Measurements from ENCODE around the gene SPINK13.
"Not testable (repeated sequence)": the region's sequence is repeated elsewhere in the genome, so short reads cannot be mapped to it uniquely, and the experiment has no call there.

The SPINK13 gene

DNA sequence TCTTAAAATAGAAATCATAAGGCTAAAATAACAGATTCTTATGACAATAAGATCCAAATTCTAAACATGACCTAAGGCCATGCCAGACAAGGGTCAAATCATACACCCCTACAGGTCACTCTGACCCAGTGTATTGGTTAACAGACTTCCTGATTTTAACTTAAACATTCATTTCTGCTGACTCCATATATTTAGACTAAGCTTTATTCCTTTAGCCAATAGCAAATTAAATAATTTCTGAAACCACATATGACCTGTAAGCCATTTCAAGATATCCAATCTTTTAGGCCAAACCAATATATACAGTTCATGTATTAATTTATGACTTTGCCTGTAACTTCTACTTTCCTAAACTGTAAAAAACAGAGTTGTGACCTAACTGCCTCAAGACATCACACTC is 7.4 kb upstream of the SPINK13 start:
- Histone ChIP-seq H4K20me1 (ENCODE audit: insufficient read depth, low read length) (no peaks in the 10 kb centered on the region), H3F3A (ENCODE audit: insufficient read depth, low read length) (no peaks in the 10 kb centered on the region), H3K9ac (ENCODE audit: low read length) (no peak overlapping the region), H3K4me3 (ENCODE audit: low read length) (no peak overlapping the region), H3K27me3 (replicated peaks; ENCODE audit: insufficient read depth, low read length) (no peaks in the 10 kb centered on the region), H3K9me2 (replicated peaks; ENCODE audit: insufficient read depth, low read length) (no peaks in the 10 kb centered on the region), H3K4me1 (ENCODE audit: low read length) (no peaks in the 10 kb centered on the region), H3K9me3 (replicated peaks; ENCODE audit: insufficient read depth, low read length) (no peaks in the 10 kb centered on the region), H3K79me2 (ENCODE audit: low read length) (no peaks in the 10 kb centered on the region), H2AFZ (ENCODE audit: low read length) (no peak overlapping the region), H3K4me2 (ENCODE audit: low read depth, low read length) (no peak overlapping the region), H3K36me3 (replicated peaks; ENCODE audit: insufficient read depth, low read length) (no peaks in the 10 kb centered on the region), H3K27ac (ENCODE audit: low read length) (no peak overlapping the region)
- no peak for DNase-seq
- no peak for TF ChIP-seq EZH2phosphoT487 (IDR thresholded peaks at IDR 0.05; ENCODE audit: low read length)
- TF ChIP-seq, protein P1, sequence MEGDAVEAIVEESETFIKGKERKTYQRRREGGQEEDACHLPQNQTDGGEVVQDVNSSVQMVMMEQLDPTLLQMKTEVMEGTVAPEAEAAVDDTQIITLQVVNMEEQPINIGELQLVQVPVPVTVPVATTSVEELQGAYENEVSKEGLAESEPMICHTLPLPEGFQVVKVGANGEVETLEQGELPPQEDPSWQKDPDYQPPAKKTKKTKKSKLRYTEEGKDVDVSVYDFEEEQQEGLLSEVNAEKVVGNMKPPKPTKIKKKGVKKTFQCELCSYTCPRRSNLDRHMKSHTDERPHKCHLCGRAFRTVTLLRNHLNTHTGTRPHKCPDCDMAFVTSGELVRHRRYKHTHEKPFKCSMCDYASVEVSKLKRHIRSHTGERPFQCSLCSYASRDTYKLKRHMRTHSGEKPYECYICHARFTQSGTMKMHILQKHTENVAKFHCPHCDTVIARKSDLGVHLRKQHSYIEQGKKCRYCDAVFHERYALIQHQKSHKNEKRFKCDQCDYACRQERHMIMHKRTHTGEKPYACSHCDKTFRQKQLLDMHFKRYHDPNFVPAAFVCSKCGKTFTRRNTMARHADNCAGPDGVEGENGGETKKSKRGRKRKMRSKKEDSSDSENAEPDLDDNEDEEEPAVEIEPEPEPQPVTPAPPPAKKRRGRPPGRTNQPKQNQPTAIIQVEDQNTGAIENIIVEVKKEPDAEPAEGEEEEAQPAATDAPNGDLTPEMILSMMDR (IDR thresholded peaks at IDR 0.05; ENCODE audit: low read length), result no peak
- no peak for TF ChIP-seq EZH2 (optimal IDR thresholded peaks at IDR 0.05; ENCODE audit: low read depth, low read length)

DNA sequence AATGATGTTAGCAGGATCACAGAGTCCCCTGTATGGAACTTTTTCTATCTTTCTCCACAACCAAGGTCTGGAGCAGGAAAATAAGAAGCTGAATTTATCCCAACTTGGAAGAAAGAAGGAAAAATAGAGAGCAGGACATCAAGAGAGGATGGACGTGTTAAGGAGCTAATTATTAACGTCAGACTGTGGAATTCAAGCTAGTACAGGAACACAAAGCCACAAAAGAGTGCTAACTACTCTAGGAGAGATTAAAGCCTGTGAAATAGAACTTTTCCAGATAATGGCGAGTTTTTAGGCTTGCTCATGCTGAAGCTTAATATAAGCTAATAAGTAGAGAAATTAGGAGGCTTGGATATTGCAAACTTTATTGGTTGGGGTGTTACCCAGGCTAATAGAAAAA is 632 bp upstream of the SPINK13 start:
- Histone ChIP-seq H3F3A (ENCODE audit: insufficient read depth, low read length) (no peaks in the 10 kb centered on the region), H3K9me3 (replicated peaks; ENCODE audit: insufficient read depth, low read length) (no peaks in the 10 kb centered on the region), H3K27ac (ENCODE audit: low read length) (no peak overlapping the region), H3K79me2 (ENCODE audit: low read length) (no peaks in the 10 kb centered on the region), H3K9me2 (replicated peaks; ENCODE audit: insufficient read depth, low read length) (no peaks in the 10 kb centered on the region), H3K9ac (ENCODE audit: low read length) (no peak overlapping the region), H3K27me3 (replicated peaks; ENCODE audit: insufficient read depth, low read length) (no peaks in the 10 kb centered on the region), H3K4me1 (ENCODE audit: low read length) (no peaks in the 10 kb centered on the region), H4K20me1 (ENCODE audit: insufficient read depth, low read length) (no peaks in the 10 kb centered on the region), H2AFZ (ENCODE audit: low read length) (no peak overlapping the region), H3K4me2 (ENCODE audit: low read depth, low read length) (no peak overlapping the region), H3K36me3 (replicated peaks; ENCODE audit: insufficient read depth, low read length) (no peaks in the 10 kb centered on the region), H3K4me3 (ENCODE audit: low read length) (no peak overlapping the region)
- no peak for DNase-seq
- TF ChIP-seq, protein P1 (IDR thresholded peaks at IDR 0.05; ENCODE audit: low read length), result no peak
- TF ChIP-seq EZH2 (optimal IDR thresholded peaks at IDR 0.05; ENCODE audit: low read depth, low read length) (no peak), EZH2phosphoT487 (IDR thresholded peaks at IDR 0.05; ENCODE audit: low read length) (no peak)

DNA sequence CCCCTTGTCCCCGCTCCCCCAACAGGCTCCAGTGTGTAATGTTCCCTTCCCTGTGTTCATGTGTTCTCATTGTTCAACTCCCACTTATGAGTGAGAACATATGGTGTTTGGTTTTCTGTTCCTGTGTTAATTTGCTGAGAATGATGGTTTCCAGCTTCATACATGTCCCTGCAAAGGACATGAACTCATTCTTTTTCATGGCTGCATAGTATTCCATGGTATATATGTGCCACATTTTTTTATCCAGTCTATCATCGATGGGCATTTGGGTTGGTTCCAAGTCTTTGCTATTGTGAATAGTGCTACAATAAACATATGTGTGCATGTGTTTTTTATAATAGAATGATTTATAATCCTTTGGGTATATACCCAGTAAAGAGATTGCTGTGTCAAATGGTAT is 6.5 kb downstream of the SPINK13 start:
- H2AFZ ChIP-seq (ENCODE audit: low read length); H3K9me2 ChIP-seq (replicated peaks; ENCODE audit: insufficient read depth, low read length); H3F3A ChIP-seq (ENCODE audit: insufficient read depth, low read length); DNase-seq; H3K4me3 ChIP-seq (ENCODE audit: low read length); H3K9ac ChIP-seq (ENCODE audit: low read length); H3K4me2 ChIP-seq (ENCODE audit: low read depth, low read length); H4K20me1 ChIP-seq (ENCODE audit: insufficient read depth, low read length); H3K36me3 ChIP-seq (replicated peaks; ENCODE audit: insufficient read depth, low read length); H3K27ac ChIP-seq (ENCODE audit: low read length); H3K27me3 ChIP-seq (replicated peaks; ENCODE audit: insufficient read depth, low read length); H3K79me2 ChIP-seq (ENCODE audit: low read length); H3K9me3 ChIP-seq (replicated peaks; ENCODE audit: insufficient read depth, low read length); H3K4me1 ChIP-seq (ENCODE audit: low read length): not testable (repeated sequence)

DNA sequence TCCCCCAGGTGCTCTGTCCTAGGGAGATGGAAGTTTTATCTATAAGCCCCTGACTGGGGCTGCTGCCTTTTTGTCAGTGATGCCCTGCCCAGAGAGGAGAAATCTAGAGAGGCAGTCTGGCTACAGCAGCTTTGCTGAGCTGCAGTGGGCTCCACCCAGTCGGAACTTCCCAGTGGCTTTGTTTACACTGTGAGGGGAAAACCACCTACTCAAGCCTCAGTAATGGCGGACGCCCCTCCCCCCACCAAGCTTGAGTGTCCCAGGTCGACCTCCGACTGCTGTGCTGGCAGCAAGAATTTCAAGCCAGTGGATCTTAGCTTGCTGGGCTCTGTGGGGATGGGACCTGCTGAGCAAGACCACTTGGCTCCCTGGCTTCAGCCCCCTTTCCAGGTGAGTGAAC is 12.3 kb downstream of the SPINK13 start:
- H4K20me1 ChIP-seq (ENCODE audit: insufficient read depth, low read length); H3K4me1 ChIP-seq (ENCODE audit: low read length); H3K36me3 ChIP-seq (replicated peaks; ENCODE audit: insufficient read depth, low read length); H2AFZ ChIP-seq (ENCODE audit: low read length); H3K27ac ChIP-seq (ENCODE audit: low read length); H3K79me2 ChIP-seq (ENCODE audit: low read length); H3K27me3 ChIP-seq (replicated peaks; ENCODE audit: insufficient read depth, low read length); H3K9ac ChIP-seq (ENCODE audit: low read length); H3K9me2 ChIP-seq (replicated peaks; ENCODE audit: insufficient read depth, low read length); H3K4me2 ChIP-seq (ENCODE audit: low read depth, low read length); H3F3A ChIP-seq (ENCODE audit: insufficient read depth, low read length); H3K4me3 ChIP-seq (ENCODE audit: low read length); H3K9me3 ChIP-seq (replicated peaks; ENCODE audit: insufficient read depth, low read length); DNase-seq: not testable (repeated sequence)

DNA sequence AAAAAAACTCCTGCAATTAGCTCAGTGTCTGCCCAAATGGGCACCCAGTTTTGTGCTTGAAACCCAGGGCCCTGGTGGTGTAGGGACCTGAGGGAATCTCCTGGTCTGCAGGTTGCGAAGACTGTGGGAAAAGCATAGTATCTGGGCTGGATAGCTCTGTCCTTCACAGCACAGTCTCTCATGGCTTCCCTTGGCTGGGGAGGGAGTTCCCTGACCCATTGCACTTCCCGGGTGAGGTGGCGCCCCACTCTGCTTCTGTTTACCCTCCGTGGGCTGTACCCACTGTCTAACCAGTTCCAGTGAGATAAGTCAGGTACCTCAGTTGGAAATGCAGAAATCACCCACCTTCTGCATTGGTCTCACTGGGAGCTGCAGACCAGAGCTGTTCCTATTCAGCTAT is 12.7 kb downstream of the SPINK13 start:
- not testable (repeated sequence) for H3K9me3 ChIP-seq (replicated peaks; ENCODE audit: insufficient read depth, low read length); H3K4me1 ChIP-seq (ENCODE audit: low read length); H3K4me3 ChIP-seq (ENCODE audit: low read length); DNase-seq; H4K20me1 ChIP-seq (ENCODE audit: insufficient read depth, low read length); H3K36me3 ChIP-seq (replicated peaks; ENCODE audit: insufficient read depth, low read length); H3K9me2 ChIP-seq (replicated peaks; ENCODE audit: insufficient read depth, low read length); H3K79me2 ChIP-seq (ENCODE audit: low read length); H3F3A ChIP-seq (ENCODE audit: insufficient read depth, low read length); H3K27ac ChIP-seq (ENCODE audit: low read length); H2AFZ ChIP-seq (ENCODE audit: low read length); H3K27me3 ChIP-seq (replicated peaks; ENCODE audit: insufficient read depth, low read length); H3K9ac ChIP-seq (ENCODE audit: low read length); H3K4me2 ChIP-seq (ENCODE audit: low read depth, low read length)

Data from MM.1S (cell line).